Smooth muscle cell of the brain vasculature (primary cell): ENCODE measurements around the gene PICALM.

Experiments
- DNase-seq: peaks from one replicate; pipeline ENCODE4 v3.0.0-alpha.2; 2012; ENCODE audit warnings: low read depth, low spot score

Gene PICALM

GRCh38 chr11:86050196-86050709 lies 18.6 kb downstream of the PICALM start:
- DNase-seq = no peak

GRCh38 chr11:86047275-86047991 lies 21.5 kb downstream of the PICALM start:
- DNase-seq = no peak

- no peak for DNase-seq
These were observed 22.8 kb downstream of the PICALM start for GRCh38 chr11:86046116-86046515.

- DNase-seq = no peak
These were observed 24.9 kb downstream of the PICALM start for GRCh38 chr11:86043765-86044503.

- DNase-seq = peak; percentile 77
These were observed 26.9 kb downstream of the PICALM start for GRCh38 chr11:86041975-86042378.

GRCh38 chr11:86040919-86041850 lies 27.7 kb downstream of the PICALM start:
- DNase-seq = no peak

- DNase-seq = no peak
These were observed 29.8 kb downstream of the PICALM start for GRCh38 chr11:86039094-86039493.

- no peak for DNase-seq
These were observed 31.1 kb downstream of the PICALM start for GRCh38 chr11:86037743-86038142.

- DNase-seq = no peak
These were observed 33.0 kb downstream of the PICALM start for GRCh38 chr11:86035920-86036319.

GRCh38 chr11:86035164-86035563 lies 33.7 kb downstream of the PICALM start:
- DNase-seq = no peak

GRCh38 chr11:86034710-86035109 lies 34.2 kb downstream of the PICALM start:
- no peak for DNase-seq

GRCh38 chr11:86021377-86021776 lies 47.5 kb downstream of the PICALM start:
- no peak for DNase-seq

- no peak for DNase-seq
These were observed 50.6 kb downstream of the PICALM start for GRCh38 chr11:86018249-86018648.

GRCh38 chr11:86016451-86016850 lies 52.4 kb downstream of the PICALM start:
- DNase-seq = no peak

GRCh38 chr11:86015699-86016098 lies 53.2 kb downstream of the PICALM start:
- DNase-seq = no peak

GRCh38 chr11:86014221-86014620 lies 54.7 kb downstream of the PICALM start:
- no peak for DNase-seq

- no peak for DNase-seq
These were observed 55.2 kb downstream of the PICALM start for GRCh38 chr11:86013713-86014112.

- DNase-seq = no peak
These were observed 57.7 kb downstream of the PICALM start for GRCh38 chr11:86011175-86011574.

- DNase-seq = no peak
These were observed 65.2 kb downstream of the PICALM start for GRCh38 chr11:86003654-86004053.

GRCh38 chr11:86002431-86002830 lies 66.5 kb downstream of the PICALM start:
- DNase-seq = no peak

- no peak for DNase-seq
These were observed 77.4 kb downstream of the PICALM start for GRCh38 chr11:85991508-85991907.

GRCh38 chr11:85989746-85990145 lies 79.1 kb downstream of the PICALM start:
- DNase-seq = no peak
